HG02642 (cell line): ENCODE data around the gene SPG7.

Experiments
- ATAC-seq: cut with Tn5 transposase; IDR thresholded peaks from one replicate; pipeline ENCODE4 v1.9.1; 2021; ENCODE audit warnings: mild to moderate bottlenecking; ENCODE audit not compliant: unreplicated experiment, poor library complexity

SPG7 gene

GRCh38 chr16:89510526-89510925, 2.3 kb downstream of the SPG7 start:
- ATAC-seq: no peak

- no peak for ATAC-seq
Observed at GRCh38 chr16:89511374-89511773, 3.2 kb downstream of the SPG7 start.

- no peak for ATAC-seq
Observed at GRCh38 chr16:89512453-89512852, 4.2 kb downstream of the SPG7 start.

- ATAC-seq: no peak
Observed at GRCh38 chr16:89517128-89517527, 8.9 kb downstream of the SPG7 start.

GRCh38 chr16:89519881-89520280, 11.7 kb downstream of the SPG7 start:
- ATAC-seq: no peak

- no peak for ATAC-seq
Observed at GRCh38 chr16:89522287-89522686, 14.1 kb downstream of the SPG7 start.

GRCh38 chr16:89523680-89524344, 15.6 kb downstream of the SPG7 start:
- ATAC-seq: no peak

- no peak for ATAC-seq
Observed at GRCh38 chr16:89525146-89525913, 17.1 kb downstream of the SPG7 start.

GRCh38 chr16:89529097-89529496, 20.9 kb downstream of the SPG7 start:
- no peak for ATAC-seq

- no peak for ATAC-seq
Observed at GRCh38 chr16:89530401-89531381, 22.5 kb downstream of the SPG7 start.

GRCh38 chr16:89531821-89532526, 23.8 kb downstream of the SPG7 start:
- no peak for ATAC-seq

GRCh38 chr16:89534252-89534756, 26.1 kb downstream of the SPG7 start:
- no peak for ATAC-seq

GRCh38 chr16:89536371-89536770, 28.2 kb downstream of the SPG7 start:
- no peak for ATAC-seq

GRCh38 chr16:89536886-89537548, 28.8 kb downstream of the SPG7 start:
- no peak for ATAC-seq

GRCh38 chr16:89537549-89537925, 29.3 kb downstream of the SPG7 start:
- no peak for ATAC-seq

- ATAC-seq: no peak
Observed at GRCh38 chr16:89538286-89538685, 30.1 kb downstream of the SPG7 start.

- no peak for ATAC-seq
Observed at GRCh38 chr16:89540557-89540956, 32.4 kb downstream of the SPG7 start.

- no peak for ATAC-seq
Observed at GRCh38 chr16:89541792-89542191, 33.6 kb downstream of the SPG7 start.

- ATAC-seq: no peak
Observed at GRCh38 chr16:89544113-89544512, 35.9 kb downstream of the SPG7 start.

GRCh38 chr16:89544713-89545043, 36.5 kb downstream of the SPG7 start:
- ATAC-seq: no peak
